Measurements from ENCODE around the gene SYNPR.

The SYNPR gene

DNA sequence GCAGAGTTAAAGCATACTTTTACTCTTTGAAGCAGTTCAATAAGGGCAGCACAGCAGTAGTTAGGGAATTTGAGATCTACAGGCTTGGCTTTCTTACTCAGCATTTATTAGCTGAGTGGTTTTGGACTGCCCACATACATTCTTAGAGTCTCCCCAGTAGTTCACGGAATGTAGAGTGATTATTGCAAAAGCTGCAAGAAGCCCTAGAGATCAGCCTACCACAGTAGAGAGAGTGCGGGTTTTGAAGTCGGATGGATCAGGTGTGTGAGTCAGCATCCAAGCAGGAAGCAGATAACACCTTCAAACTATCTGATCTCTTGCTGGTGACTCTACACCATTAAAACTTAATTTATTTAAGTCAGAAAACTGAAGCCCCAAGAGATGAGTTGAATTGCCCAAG lies 171.9 kb downstream of the SYNPR start:
- no peak for DNase-seq (ENCODE audit: low read depth)
- no peak for TF ChIP-seq POLR2A (IDR thresholded peaks at IDR 0.05; ENCODE audit: extremely low read depth, insufficient read length)
- no peak for TF ChIP-seq MYC (IDR thresholded peaks at IDR 0.05; ENCODE audit: low read depth, low read length)
- TF ChIP-seq, protein P1, sequence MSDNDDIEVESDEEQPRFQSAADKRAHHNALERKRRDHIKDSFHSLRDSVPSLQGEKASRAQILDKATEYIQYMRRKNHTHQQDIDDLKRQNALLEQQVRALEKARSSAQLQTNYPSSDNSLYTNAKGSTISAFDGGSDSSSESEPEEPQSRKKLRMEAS (IDR thresholded peaks at IDR 0.05; ENCODE audit: low read depth, low read length) = no peak
- TF ChIP-seq, protein P2, sequence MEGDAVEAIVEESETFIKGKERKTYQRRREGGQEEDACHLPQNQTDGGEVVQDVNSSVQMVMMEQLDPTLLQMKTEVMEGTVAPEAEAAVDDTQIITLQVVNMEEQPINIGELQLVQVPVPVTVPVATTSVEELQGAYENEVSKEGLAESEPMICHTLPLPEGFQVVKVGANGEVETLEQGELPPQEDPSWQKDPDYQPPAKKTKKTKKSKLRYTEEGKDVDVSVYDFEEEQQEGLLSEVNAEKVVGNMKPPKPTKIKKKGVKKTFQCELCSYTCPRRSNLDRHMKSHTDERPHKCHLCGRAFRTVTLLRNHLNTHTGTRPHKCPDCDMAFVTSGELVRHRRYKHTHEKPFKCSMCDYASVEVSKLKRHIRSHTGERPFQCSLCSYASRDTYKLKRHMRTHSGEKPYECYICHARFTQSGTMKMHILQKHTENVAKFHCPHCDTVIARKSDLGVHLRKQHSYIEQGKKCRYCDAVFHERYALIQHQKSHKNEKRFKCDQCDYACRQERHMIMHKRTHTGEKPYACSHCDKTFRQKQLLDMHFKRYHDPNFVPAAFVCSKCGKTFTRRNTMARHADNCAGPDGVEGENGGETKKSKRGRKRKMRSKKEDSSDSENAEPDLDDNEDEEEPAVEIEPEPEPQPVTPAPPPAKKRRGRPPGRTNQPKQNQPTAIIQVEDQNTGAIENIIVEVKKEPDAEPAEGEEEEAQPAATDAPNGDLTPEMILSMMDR (IDR thresholded peaks at IDR 0.05; ENCODE audit: low read depth, low read length) = no peak
- no peak overlapping the region for H3K4me3 ChIP-seq (ENCODE audit: low read depth, low read length)

DNA sequence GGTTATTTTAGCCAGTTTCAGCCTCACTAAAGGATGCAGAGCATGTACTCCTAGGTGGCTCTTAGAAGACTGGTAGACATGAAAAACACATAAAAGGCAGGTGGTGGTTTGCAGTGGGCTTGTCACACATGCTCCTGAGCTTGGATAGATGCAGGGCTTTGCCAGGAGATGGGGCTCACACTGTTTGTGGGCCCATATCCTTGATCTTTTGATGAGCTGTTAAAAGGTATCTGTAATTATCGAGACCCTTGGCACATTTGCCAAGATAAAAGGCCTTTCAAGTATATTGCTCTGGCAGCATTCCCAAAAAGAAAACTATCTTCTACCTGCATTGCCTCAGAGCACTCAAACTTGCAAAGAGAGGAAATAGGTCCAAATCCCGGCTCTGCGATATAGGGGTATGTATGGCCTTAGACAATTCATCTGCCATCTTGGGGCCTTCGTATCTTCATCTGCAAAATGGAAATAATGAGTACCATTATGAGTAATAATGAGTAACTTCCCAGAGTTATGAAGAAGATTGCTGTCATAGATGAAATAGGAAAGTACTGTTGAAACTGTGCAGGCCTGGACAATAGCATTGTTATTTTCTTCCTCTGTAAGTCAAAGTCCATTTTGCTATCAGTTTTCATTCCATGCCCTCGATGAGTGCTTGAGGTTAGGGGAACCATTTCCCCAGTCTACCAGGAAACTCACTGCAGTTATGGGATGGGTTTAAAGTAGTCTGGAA lies 172.7 kb downstream of the SYNPR start:
- H3K4me3 ChIP-seq (ENCODE audit: low read depth, low read length) = no peak overlapping the region
- TF ChIP-seq, protein P2 (IDR thresholded peaks at IDR 0.05; ENCODE audit: low read depth, low read length) = no peak
- TF ChIP-seq MYC (IDR thresholded peaks at IDR 0.05; ENCODE audit: low read depth, low read length) (no peak), POLR2A (IDR thresholded peaks at IDR 0.05; ENCODE audit: extremely low read depth, insufficient read length) (no peak)
- TF ChIP-seq, protein P1 (IDR thresholded peaks at IDR 0.05; ENCODE audit: low read depth, low read length) = no peak
- no peak for DNase-seq (ENCODE audit: low read depth)

DNA sequence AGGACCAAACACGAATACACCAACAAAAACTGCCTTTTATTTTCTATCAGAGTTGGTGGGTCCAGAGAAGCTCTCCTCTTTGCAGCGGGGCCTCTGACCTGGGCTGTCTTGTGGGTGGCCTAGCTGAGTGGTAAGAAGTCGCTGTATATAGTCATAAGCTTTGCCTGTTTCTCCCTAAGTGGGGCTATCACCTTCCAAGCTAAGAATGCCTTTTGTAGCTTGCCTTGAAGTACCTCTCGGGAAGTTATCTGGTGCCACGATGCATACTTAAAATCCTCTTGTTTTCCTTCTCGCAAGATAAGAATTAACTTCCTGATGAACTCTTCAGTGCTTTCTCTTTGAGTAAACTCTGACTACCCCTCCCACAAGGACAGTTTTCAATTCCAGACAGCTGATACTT lies 178.8 kb downstream of the SYNPR start:
- TF ChIP-seq POLR2A (IDR thresholded peaks at IDR 0.05; ENCODE audit: extremely low read depth, insufficient read length) (no peak), MYC (IDR thresholded peaks at IDR 0.05; ENCODE audit: low read depth, low read length) (no peak)
- TF ChIP-seq, protein P1 (IDR thresholded peaks at IDR 0.05; ENCODE audit: low read depth, low read length) = no peak
- TF ChIP-seq, protein P2 (IDR thresholded peaks at IDR 0.05; ENCODE audit: low read depth, low read length) = no peak
- no peak for DNase-seq (ENCODE audit: low read depth)
- H3K4me3 ChIP-seq (ENCODE audit: low read depth, low read length) = no peak overlapping the region

DNA sequence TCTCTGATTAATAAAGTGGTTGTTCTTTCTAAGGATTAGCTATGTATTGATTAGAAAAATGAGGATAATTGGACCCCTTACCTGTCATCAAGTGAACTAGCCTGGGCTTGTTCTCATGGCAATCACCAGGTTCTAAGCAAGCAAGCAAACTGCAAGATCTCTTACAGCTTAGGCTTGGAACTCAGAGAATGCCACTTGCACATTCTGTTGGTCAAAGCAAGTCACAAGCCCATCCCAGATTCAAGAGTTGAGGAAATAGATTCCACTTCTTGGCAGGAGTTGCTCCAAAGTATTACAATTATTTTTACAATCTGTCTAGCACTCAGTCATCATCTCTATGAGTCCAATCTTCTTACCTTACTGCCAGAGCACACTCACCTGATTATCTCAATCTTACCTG lies 180.3 kb downstream of the SYNPR start:
- no peak overlapping the region for H3K4me3 ChIP-seq (ENCODE audit: low read depth, low read length)
- no peak for DNase-seq (ENCODE audit: low read depth)
- TF ChIP-seq POLR2A (IDR thresholded peaks at IDR 0.05; ENCODE audit: extremely low read depth, insufficient read length) (no peak), MYC (IDR thresholded peaks at IDR 0.05; ENCODE audit: low read depth, low read length) (no peak)
- TF ChIP-seq, protein P1 (IDR thresholded peaks at IDR 0.05; ENCODE audit: low read depth, low read length) = no peak
- TF ChIP-seq, protein P2 (IDR thresholded peaks at IDR 0.05; ENCODE audit: low read depth, low read length) = no peak

DNA sequence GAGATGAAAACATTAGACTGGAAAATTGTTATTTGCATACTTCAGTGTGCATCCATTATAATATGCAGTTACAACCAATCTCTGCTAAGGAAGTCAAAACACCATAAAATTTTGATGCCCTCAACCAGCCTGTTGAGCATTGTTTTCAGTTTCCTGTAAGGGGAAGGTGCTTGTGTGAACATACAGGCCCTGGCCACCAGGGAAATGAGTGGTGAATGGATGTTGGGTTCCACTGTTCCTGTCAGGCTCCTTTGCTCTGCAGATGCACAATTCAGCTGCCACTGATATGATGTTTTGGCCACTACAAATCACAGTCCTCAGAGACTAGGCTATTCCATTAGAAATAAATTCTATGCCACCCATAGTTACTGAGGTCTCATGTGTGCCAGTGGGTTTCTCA lies 184.6 kb downstream of the SYNPR start:
- TF ChIP-seq POLR2A (IDR thresholded peaks at IDR 0.05; ENCODE audit: extremely low read depth, insufficient read length) (no peak), MYC (IDR thresholded peaks at IDR 0.05; ENCODE audit: low read depth, low read length) (no peak)
- TF ChIP-seq, protein P1 (IDR thresholded peaks at IDR 0.05; ENCODE audit: low read depth, low read length) = no peak
- TF ChIP-seq, protein P2 (IDR thresholded peaks at IDR 0.05; ENCODE audit: low read depth, low read length) = no peak
- DNase-seq (ENCODE audit: low read depth) = no peak

More for the DNA sequence above, 184.6 kb downstream of the SYNPR start:
- H3K4me3 ChIP-seq (ENCODE audit: low read depth, low read length) = no peak overlapping the region

All from NB4 (cell line).